GM18909 (cell line): Measurements from ENCODE around the gene KLHL29.

ENCODE experiments used
- ATAC-seq: cut with Tn5 transposase; IDR thresholded peaks from one replicate; pipeline ENCODE4 v1.9.1; 2021; ENCODE audit warnings: mild to moderate bottlenecking; ENCODE audit not compliant: unreplicated experiment, poor library complexity

KLHL29 gene

DNA sequence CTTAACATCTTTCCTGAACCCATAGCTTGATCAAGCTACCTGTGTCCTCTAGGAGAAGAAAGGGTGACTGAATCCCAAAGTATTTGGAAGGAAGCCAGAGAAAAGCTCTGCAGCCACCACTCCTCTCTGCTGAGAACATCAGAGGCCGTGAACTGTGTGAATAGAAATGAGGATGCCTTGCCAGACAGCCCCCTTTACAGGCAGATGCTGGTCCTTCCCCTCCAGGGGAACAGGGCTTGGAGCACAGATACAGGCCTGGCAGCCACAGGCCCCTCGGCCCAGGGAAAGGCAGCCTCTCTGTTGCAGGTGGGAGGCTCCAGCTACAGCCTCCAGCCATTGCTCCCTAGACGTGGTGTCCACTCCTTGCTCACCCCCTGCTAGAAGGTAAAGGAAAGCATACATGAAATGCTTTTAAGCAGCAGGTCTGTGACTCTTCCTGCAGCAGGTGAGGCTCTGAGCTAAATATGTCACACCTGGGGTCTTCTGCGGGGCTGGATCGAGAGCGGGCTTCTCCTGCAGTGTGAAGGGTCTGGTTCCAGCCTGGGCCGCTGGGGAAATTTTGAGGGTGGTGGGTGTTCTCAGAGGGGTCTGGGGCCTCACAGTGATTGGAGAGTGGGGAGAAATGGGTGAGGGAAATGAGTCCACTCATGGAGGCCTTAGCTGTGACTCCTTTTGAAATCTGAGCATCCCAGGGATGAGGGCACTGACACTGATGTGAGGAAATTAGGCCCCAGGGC is 234.0 kb downstream of the KLHL29 start:
- ATAC-seq, result no peak

DNA sequence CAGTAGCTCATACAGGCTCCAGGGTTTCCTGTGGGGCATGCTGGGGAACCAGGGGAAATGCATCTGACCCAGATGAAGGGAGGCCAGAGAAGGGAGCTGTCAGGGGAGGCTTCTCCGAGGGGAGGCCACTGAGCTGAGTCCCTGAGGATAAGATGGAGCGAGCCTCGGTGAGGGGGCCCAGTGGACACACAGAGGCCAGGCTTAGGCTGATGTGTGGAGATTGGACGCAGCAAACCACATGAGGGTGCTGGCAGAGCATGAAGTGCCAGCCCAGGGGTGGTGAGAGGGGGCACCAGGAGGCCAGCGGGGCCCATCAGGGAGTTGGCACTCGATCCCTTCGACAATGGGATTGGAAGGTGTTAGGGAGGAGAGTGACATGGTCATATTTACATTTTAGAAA is 235.0 kb downstream of the KLHL29 start:
- no peak for ATAC-seq

DNA sequence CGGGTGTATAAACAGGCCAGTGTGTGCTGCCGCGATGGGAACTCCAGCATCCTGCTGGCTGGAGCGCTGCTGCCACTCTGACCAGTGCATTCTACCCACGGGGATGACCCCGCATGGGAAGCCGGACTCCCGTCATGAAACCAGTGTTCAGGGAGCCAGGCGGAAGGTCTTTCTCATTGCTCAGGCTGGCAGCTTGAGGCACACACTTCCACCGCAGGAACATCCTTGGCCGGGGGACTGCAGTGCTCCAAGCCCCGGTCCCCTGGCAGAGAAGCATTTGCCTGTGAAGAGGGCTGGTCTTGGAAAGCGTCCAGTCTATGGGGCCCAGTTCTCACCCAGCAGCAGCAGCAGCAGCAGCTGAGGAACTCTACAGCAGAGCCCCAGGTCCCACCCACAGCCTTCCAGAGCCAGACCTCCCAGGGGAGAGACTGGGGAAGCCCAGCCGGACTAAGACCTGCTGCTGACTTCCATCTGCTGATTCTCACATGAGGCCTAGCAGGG is 235.9 kb downstream of the KLHL29 start:
- ATAC-seq, result no peak

DNA sequence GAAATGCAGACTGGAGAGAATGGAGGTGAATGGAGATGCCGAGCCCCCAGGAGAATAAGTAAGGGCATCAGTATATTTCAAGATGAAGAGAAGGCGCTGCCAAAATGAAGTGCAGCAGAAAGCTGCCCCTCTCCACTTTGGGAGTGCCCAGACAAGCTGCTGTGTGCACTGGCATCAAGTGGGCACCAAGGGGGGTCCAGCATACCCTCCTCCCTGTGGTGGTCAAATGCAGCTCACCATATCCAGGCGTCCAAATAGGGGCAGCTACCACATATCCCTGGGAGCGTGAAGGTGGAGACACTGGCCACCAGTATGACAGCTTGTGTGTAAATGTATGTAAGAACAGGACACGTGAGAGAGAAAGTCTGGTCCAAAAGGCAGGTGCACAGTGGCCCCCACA is 236.6 kb downstream of the KLHL29 start:
- no peak for ATAC-seq

DNA sequence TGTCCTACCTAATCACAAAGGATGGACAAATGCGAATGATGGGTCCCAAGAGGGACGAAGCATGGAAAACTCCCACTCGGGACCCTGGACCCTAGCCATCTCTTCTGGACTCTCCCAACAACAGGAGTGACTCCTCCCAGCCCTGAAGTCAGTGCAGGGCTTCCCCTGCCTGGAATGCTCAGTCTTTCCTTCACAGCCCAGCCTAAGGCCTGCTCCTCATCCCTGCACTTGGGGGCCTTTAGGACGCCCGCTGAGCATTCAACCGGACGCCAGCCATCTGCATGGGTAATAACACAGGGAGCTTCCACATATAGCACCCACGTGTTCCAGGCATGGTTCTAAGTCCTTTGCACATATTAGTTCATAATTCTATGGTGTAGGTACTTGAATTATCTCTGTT is 237.5 kb downstream of the KLHL29 start:
- ATAC-seq, result no peak

DNA sequence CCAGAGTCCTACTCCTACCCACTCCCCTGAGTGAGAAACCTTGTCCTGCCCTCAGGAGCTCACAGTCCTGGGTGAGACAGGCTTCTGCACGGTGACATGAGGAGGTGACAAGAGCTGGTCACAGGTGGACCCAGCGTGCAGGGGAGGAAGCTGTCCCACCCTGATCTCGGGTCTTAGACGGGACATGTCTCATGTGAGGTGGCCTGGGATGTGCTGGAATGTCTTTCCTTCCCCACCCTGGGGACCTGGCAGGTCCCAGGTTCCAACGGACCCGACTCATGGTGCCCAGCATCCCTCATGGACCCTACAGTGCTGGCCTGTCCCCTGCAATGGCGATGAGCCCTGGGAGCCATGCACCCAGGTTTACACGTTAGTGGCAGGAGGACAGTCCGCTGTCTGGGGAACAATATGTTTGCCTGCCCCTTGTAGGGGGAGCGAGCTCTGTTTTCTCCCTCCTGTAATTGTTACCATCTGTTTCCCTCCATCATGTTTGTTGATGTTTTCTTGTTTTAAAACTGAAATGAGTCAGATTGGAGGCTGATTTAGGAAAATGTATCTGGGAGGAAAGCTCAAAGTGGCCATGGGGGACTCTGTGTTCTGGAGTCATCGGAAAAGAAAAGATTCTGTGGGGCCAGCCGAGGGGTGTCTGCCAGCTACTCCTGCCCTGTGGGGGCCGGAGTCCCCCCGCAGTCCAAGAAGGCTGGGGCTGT is 238.1 kb downstream of the KLHL29 start:
- ATAC-seq, result no peak

DNA sequence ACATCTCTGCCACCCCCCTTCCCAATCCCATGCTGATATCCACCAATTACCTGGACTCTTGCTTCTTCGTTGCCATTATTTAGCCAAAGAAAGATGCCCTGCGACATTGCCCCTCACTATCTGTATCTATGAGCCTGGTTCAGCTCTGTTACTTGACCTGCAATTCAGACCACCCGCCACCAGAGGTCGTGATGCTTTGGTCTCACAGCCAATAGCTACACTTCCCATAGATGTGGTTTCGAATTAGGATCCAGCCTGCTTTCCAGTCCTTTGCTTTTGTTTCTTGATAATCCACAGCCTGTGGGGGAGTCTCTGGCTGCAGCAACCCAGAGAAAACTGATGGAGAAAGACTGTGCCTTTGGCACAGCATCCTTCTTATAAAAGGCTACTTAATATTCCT is 239.4 kb downstream of the KLHL29 start:
- ATAC-seq, result no peak

DNA sequence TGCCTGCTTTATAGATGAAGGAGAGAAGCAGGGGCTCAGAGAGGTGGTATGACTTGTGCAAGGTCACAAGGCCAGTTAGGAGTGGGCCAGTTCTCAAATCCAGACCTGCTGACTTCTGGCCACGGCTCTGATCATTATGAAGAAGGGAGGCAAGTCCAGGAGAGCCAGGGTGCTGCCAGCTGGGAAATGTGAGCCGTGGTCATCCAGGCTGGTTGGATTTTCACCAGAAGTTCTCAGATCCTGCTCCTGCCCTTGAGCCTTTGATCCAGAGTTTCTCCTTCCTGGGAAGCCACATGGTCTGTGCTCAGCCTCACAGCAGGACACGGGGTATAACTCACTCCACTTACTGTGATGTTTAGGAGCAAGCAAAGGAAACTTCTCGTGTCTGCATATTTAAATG is 239.9 kb downstream of the KLHL29 start:
- ATAC-seq, result no peak

DNA sequence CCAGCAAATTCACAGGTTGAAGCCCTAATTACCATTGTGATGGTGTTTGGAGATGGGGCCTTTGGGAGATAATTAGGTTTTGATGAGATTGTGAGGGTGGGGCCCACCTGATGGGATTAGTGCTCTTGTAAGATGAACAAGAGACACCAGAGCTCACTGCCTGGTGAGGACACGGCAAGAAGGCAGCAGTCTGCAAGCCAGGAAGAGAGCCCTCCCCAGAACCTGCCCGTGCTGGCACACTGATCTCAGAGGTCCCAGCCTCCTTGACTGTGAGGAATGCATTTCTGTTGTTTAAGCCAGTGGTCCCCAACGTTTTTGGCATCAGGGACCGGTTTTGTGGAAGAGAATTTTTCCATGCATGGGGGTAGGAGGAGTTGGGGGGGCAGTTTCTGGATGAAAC is 240.7 kb downstream of the KLHL29 start:
- no peak for ATAC-seq

DNA sequence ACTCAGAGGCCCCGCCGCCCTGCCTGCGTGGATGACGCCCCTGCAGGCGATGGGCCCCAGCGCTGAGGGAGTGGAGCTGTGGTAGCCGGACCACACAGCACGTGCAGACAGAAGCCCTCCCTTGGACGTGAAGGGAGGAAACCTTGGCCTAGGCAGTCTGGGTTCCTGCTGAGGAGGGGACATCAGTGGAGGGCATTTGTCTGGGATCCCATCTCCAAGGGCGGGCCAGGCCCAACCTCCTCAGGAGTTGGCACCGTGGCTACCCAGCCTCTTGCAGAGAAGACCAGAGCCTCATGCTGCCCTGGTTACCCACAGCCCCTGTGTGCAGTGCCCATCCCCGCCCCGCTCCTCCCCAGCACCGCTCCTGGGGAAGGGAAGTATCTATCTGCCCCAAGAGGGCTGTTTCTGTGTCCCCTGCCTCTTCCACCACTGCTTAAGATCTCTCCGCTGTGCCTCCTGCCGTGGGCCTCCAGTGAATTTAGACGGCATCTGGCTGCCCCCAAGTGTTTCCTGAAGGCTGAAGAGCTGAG is 241.8 kb downstream of the KLHL29 start:
- ATAC-seq, result no peak

DNA sequence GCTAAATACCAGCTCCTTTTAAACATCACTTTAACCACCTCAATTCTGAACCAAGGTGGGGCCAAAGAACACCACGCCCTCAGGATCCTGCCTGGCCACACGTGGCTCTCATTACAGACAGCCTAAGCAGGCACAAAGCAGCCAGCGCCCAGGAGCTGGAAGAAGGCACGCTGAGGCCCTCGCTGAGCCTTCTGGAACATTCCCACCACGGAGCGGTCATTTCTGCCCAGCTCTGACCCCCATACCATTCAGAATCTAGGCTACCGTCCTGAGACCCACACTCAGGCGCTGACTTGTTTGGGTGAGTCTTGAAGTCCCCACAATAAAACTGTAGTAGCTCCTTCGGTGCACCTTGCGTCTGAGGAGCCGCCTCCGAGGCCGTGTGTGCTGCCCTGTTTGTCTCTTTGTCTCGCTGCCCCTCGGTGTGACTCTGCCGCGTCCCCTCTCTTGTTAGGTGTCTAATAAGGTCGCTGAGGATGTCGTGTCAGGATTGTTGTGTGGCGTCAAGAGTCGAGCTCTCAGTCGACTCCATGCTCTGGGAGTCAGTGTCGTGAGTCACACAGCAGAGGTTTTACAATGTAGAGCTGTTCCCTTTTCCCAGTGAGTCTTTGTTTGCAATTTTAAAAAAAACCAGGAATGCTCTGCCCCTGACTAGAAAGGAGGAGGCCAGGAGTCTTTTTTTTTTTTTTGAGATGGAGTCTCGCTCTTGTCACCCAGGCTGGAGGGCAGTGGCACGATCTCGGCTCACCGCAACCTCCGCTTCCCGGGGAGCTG is 242.4 kb downstream of the KLHL29 start:
- no peak for ATAC-seq

DNA sequence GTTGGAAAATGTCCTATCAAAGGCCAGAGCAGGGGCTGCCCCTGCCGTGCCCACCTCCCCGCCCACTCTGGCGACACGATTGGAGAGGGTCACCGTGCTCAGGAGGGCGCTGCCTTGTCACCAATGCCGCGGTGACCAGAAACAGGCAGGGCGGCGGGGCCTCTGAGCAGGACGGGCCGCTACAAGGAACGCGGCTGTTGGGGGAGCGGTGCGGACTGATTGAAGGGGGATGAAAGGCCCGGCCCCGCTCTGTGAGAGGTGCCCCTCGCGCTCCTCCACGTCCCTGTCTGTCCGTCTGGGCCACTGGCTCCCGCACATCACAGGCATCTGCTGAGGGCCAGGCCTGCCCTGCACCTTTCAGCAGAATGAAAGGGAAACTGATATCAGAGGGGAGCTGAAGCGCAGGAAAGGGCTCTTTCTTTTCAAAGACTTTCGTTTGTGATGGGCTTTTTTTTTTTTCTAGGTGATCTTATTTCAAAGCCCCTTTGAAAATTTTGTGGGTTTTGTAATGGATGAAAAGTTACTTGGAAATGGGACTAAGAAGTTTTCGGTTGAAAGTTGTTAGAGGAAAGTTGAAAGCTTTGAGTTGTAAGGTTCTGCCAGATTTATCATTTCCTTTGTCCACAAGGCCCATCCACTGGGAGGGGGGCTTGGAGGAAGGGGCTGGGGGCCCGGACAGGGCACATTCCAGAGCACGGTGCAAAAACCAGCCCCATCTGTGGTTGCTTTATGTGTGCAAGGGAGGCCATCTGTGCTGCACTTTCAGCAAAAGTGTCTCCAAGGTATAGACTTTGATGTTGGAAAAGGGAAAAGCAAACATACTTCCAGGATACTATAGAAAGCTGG is 244.2 kb downstream of the KLHL29 start:
- no peak for ATAC-seq

DNA sequence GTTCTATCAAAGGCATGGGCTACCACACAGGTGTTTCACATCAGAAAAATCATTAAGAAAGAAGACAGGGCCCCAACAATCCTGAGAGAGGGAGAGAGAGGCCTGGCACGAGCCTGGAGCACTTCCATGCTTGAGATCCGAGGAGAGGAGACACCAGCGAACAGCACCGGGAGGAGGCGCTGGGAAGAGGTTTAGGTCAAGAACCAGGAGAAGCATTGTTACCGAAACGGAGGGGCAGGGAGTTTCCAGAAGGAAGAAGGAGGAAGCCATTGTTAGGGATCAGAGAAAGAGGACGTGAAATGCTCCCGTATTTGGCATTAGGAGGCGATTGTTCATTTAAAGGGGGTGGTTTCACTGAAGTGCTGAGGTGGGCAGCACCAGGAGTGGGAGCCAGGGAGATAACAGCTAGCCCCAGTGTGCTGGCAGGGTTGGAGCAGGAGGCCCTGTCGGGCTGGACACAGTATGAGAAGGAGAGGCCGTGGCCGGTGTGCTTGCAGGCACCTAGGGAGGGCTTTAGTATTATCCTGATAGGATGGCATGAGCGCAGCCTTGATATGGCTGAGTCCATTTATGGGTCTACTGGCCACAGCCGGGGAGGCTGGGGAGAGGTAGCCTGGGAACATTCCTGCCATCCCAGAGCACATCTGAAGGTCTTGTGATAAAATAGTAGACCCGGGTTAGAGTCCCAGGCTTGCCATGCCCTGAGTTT is 244.9 kb downstream of the KLHL29 start:
- ATAC-seq, result no peak

DNA sequence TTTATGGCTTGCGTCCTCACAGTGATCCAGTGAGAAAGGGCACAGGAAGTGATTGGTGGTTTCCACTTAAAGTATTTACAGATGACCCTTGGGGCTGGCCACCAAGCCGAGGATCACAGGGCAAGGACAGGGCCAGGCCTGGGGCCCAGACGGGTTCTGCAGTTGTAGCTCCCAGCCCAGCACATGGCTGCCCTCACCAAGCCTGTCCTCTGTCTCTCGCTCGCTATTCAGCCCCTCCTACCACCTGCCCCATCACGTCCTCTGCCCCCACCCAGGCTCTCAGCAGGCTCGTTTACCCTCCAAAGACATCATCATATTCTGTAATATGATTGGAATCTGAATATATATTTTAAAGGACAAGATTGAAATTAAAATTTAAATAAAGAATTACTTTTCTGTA is 246.0 kb downstream of the KLHL29 start:
- no peak for ATAC-seq

DNA sequence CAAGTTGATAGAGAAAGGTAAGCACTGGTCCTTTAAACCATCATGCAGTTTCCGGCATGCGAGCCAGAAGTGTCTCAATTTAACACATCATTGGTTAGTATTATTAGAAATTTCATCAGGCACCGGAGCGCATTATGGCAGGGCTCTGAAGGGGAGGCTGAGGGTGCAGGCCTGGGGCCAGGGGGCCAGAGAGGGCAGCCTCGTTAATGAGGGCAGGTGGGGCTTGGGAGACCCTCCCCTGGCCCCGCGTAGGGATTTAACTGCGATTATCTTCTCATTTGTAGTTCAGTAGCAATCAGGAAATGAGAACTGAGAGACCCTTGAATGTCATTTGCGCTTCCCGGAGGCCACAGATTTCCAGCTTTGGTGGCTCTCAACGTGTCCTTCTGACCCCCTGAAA is 246.4 kb downstream of the KLHL29 start:
- ATAC-seq, result no peak

DNA sequence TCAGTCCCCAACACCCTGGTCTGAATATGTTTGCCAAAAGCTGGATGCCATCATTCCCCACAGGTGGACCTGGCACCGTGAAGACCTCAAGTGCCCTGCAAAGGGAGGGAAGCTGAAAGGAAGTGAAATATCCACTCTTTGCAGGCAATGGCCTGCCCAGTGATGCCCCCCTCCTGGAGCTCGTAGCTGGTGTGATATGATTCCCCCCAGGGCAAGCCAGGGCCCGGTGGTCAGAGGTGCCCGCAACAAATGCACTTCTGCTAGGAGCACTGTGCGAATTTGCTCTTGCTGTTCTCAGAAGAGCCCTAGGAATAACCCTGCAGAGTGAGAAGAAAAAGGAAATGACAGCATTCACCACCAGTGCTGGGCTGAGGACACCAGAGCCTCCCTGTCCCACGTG is 247.4 kb downstream of the KLHL29 start:
- no peak for ATAC-seq

DNA sequence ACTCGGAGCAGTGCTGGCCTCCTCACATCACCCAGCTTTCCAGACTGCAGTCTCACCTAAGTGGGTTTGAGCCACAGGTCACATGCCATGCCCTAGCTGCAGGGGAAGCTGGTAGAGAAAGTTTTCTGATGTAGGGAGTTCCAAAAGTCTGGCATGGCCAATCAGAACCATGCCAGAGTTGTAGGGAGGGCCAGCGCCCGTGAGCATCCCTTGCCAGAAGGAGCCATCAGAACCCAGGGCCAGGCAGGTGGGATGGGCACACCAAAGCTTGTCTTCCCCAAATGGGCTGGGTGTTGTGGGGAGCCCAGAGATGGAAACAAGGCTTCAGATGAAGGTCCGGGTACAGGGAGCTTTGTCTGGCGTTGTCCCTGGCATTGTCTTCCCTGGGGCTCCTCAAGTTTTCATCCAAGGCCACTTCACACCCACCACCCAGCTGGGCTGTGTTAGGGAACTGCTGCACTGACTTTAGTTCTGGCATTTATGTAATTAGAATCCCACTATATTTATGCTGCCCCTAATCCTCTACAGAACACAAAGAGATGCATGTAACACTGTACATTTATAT is 247.9 kb downstream of the KLHL29 start:
- ATAC-seq, result no peak

DNA sequence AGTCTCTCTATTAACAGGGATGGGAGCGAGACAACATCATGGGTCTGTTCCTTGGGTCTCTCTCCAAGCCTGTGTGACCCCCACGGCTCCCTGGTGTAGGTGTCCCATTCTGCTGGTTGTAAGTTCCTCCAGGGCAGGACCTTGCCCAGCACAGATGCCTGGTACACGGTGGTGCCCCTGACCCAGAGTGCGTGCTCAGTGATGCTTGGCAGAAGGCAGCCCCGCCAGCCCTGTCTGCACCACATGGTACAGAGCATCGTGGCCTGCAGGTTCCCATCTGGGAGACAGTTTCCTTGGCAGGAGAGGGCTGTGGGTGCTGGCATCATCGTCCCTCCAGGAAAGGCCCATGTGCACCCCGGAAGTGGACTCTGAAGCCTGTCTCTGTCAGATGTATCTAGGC is 249.0 kb downstream of the KLHL29 start:
- ATAC-seq, result no peak
